SK-N-SH treated with all-trans-retinoic acid at 6 μM for 48 hours (cell line): ENCODE results near the gene STK40.

ENCODE experiments used
- ATAC-seq: fragments of 200-7000 bp; cut with Tn5 transposase; 3 replicates; pipeline ENCODE4 v1.9.1; 2020; ENCODE audit warnings: mild to moderate bottlenecking, moderate library complexity
- ARNTL ChIP-seq: fragments of 450-650 bp; formaldehyde crosslinking; IDR thresholded peaks from 2 replicates; pipeline ENCODE4 v1.5.0; 2020; ENCODE audit warnings: low read depth, mild to moderate bottlenecking, moderate library complexity, borderline replicate concordance
- BACH2 ChIP-seq: fragments of 250-450 bp; sonication (Bioruptor Pico); IDR thresholded peaks from 2 replicates; pipeline ENCODE4 v1.9.0; 2021; ENCODE audit warnings: mild to moderate bottlenecking, borderline replicate concordance
- CSDC2 ChIP-seq: fragments of 250-450 bp; sonication (Bioruptor Pico); IDR thresholded peaks from 2 replicates; pipeline ENCODE4 v1.5.0; 2020; ENCODE audit warnings: mild to moderate bottlenecking, moderate library complexity
- CSRNP3 ChIP-seq: fragments of 250-450 bp; sonication (Bioruptor Pico); IDR thresholded peaks from 2 replicates; pipeline ENCODE4 v1.5.1; 2021; ENCODE audit warnings: mild to moderate bottlenecking, moderate library complexity
- ESRRG ChIP-seq: fragments of 250-450 bp; sonication (Bioruptor Pico); IDR thresholded peaks from 2 replicates; pipeline ENCODE4 v1.6.1; 2021; ENCODE audit warnings: mild to moderate bottlenecking
- GLIS3 ChIP-seq: fragments of 250-450 bp; sonication (Bioruptor Pico); IDR thresholded peaks from 2 replicates; pipeline ENCODE4 v1.5.0; 2020; ENCODE audit warnings: mild to moderate bottlenecking, moderate library complexity
- ISL1 ChIP-seq: fragments of 250-450 bp; sonication (Bioruptor Pico); IDR thresholded peaks from 2 replicates; pipeline ENCODE4 v2.1.2; 2022; ENCODE audit warnings: mild to moderate bottlenecking, moderate library complexity
- PPARA ChIP-seq: fragments of 250-450 bp; sonication (Bioruptor Pico); IDR thresholded peaks from 2 replicates; pipeline ENCODE4 v1.5.0; 2020; ENCODE audit warnings: mild to moderate bottlenecking, borderline replicate concordance
- RARB ChIP-seq: fragments of 250-450 bp; sonication (Bioruptor Pico); IDR thresholded peaks from 2 replicates; pipeline ENCODE4 v1.8.0; 2021; ENCODE audit warnings: mild to moderate bottlenecking, moderate library complexity
- SNAI2 ChIP-seq: fragments of 250-450 bp; sonication (Bioruptor Pico); IDR thresholded peaks from 2 replicates; pipeline ENCODE4 v1.5.0; 2020; ENCODE audit warnings: mild to moderate bottlenecking, moderate library complexity
- TCF4 ChIP-seq: fragments of 250-450 bp; sonication (Bioruptor Pico); IDR thresholded peaks from 2 replicates; pipeline ENCODE4 v1.8.0; 2021; ENCODE audit warnings: mild to moderate bottlenecking, moderate library complexity, borderline replicate concordance
- TOX ChIP-seq: fragments of 250-450 bp; sonication (Bioruptor Pico); IDR thresholded peaks from 2 replicates; pipeline ENCODE4 v1.8.0; 2021; ENCODE audit warnings: mild to moderate bottlenecking, moderate library complexity, borderline replicate concordance
- ZC3H10 ChIP-seq: fragments of 250-450 bp; sonication (Bioruptor Pico); IDR thresholded peaks from 2 replicates; pipeline ENCODE4 v1.5.1; 2021; ENCODE audit warnings: mild to moderate bottlenecking, moderate library complexity
- ZFP3 ChIP-seq: fragments of 250-450 bp; sonication (Bioruptor Pico); IDR thresholded peaks from 2 replicates; pipeline ENCODE4 v1.5.0; 2020; ENCODE audit warnings: mild to moderate bottlenecking, moderate library complexity
- ZFP30 ChIP-seq: fragments of 450-650 bp; formaldehyde crosslinking; IDR thresholded peaks from 2 replicates; pipeline ENCODE4 v1.5.0; 2022; ENCODE audit warnings: mild to moderate bottlenecking, moderate library complexity
- ZNF565 ChIP-seq: fragments of 450-650 bp; formaldehyde crosslinking; conservative IDR thresholded peaks from 2 replicates; pipeline ENCODE4 v1.5.0; 2020; ENCODE audit warnings: low read depth, mild to moderate bottlenecking, moderate library complexity
- ZNF70 ChIP-seq: fragments of 450-650 bp; formaldehyde crosslinking; IDR thresholded peaks from 2 replicates; pipeline ENCODE4 v1.5.0; 2020; ENCODE audit warnings: mild to moderate bottlenecking, moderate library complexity
- ZNF8 ChIP-seq: fragments of 450-650 bp; formaldehyde crosslinking; IDR thresholded peaks from 2 replicates; pipeline ENCODE4 v1.5.0; 2020; ENCODE audit warnings: mild to moderate bottlenecking, moderate library complexity
- TF ChIP-seq, protein P1 (sequence below): fragments of 250-450 bp; sonication (Bioruptor Pico); IDR thresholded peaks from 2 replicates; pipeline ENCODE4 v1.5.0; 2020; ENCODE audit warnings: mild to moderate bottlenecking, moderate library complexity
- TF ChIP-seq, protein P2 (sequence below): fragments of 250-450 bp; sonication (Bioruptor Pico); IDR thresholded peaks from 2 replicates; pipeline ENCODE4 v1.5.1; 2020; ENCODE audit warnings: low read depth, mild to moderate bottlenecking, moderate library complexity
- TF ChIP-seq, protein P3 (sequence below): fragments of 250-450 bp; sonication (Bioruptor Pico); IDR thresholded peaks from 2 replicates; pipeline ENCODE4 v1.8.0; 2020; ENCODE audit warnings: mild to moderate bottlenecking, moderate library complexity, borderline replicate concordance

STK40 gene

DNA sequence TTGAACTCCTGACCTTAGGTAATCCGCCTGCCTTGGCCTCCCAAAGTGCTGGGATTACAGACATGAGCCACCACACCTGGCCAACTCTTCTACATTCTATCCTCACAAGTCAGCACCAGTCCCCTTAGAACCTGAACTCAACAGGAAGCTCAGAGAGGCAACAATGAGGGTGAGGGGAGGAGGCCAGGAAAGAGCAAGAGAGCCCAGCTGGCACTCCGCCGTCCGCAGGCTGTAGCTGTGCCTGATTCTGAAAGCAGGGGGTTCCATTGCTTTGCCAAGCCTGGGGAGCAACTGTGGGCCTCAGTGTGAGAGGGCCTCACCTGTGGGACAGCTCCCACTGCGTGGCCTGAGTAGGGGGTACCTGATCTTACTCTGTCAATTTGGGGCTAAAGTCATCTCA is 18.7 kb downstream of the STK40 start:
- no peak for TF ChIP-seq TCF4 (CRISPR knock-in tag)
- TF ChIP-seq, protein P1, sequence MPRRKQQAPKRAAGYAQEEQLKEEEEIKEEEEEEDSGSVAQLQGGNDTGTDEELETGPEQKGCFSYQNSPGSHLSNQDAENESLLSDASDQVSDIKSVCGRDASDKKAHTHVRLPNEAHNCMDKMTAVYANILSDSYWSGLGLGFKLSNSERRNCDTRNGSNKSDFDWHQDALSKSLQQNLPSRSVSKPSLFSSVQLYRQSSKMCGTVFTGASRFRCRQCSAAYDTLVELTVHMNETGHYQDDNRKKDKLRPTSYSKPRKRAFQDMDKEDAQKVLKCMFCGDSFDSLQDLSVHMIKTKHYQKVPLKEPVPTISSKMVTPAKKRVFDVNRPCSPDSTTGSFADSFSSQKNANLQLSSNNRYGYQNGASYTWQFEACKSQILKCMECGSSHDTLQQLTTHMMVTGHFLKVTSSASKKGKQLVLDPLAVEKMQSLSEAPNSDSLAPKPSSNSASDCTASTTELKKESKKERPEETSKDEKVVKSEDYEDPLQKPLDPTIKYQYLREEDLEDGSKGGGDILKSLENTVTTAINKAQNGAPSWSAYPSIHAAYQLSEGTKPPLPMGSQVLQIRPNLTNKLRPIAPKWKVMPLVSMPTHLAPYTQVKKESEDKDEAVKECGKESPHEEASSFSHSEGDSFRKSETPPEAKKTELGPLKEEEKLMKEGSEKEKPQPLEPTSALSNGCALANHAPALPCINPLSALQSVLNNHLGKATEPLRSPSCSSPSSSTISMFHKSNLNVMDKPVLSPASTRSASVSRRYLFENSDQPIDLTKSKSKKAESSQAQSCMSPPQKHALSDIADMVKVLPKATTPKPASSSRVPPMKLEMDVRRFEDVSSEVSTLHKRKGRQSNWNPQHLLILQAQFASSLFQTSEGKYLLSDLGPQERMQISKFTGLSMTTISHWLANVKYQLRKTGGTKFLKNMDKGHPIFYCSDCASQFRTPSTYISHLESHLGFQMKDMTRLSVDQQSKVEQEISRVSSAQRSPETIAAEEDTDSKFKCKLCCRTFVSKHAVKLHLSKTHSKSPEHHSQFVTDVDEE (CRISPR knock-in tag): no peak
- TF ChIP-seq ISL1: no peak
- no peak for TF ChIP-seq BACH2
- no peak for TF ChIP-seq ZC3H10 (CRISPR knock-in tag)
- TF ChIP-seq, protein P2, sequence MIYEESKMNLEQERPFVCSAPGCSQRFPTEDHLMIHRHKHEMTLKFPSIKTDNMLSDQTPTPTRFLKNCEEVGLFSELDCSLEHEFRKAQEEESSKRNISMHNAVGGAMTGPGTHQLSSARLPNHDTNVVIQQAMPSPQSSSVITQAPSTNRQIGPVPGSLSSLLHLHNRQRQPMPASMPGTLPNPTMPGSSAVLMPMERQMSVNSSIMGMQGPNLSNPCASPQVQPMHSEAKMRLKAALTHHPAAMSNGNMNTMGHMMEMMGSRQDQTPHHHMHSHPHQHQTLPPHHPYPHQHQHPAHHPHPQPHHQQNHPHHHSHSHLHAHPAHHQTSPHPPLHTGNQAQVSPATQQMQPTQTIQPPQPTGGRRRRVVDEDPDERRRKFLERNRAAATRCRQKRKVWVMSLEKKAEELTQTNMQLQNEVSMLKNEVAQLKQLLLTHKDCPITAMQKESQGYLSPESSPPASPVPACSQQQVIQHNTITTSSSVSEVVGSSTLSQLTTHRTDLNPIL (CRISPR knock-in tag): no peak
- TF ChIP-seq ZNF8 (CRISPR knock-in tag): no peak
- TF ChIP-seq ZNF70 (CRISPR knock-in tag): no peak
- no peak for TF ChIP-seq GLIS3
- TF ChIP-seq CSDC2: no peak
- no peak for TF ChIP-seq SNAI2 (CRISPR knock-in tag)
- no peak for TF ChIP-seq RARB (CRISPR knock-in tag)
- no peak for TF ChIP-seq TOX
- no peak for TF ChIP-seq ZFP30 (CRISPR knock-in tag)
- no peak for ATAC-seq

DNA sequence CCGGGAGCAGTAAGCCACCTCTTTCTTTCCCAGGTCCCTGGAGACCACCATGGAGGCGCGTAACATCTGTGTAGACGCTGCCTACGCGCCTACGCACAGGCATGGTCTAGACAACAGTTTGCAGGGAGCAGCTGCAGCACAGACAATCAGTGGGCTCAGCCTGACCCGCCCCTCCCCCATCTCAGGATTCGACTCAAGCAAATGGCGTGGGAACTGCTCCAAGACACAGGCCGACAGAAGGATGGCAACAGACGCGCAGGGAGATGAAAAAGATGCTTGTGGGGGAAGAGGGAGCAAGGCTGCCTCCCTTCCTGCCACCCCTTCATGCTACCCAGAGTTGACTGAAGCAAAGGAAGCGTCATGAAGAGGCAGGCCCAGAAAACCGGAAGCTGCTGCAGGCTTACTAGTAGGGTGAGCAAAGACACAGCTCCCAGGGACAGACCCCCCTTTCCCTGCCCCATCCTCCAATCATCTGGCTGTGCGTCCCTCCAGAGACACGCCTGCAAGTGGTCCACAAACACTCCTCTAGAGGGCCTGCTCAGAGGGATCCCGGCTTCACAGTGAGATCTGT is 19.5 kb downstream of the STK40 start:
- peak; percentile 55 for ATAC-seq
- no peak for TF ChIP-seq ARNTL (CRISPR knock-in tag)
- TF ChIP-seq TCF4 (CRISPR knock-in tag): 0 out of 2 replicates have a peak, but pooled peaks have one; percentile 13
- TF ChIP-seq GLIS3: no peak
- no peak for TF ChIP-seq BACH2

DNA sequence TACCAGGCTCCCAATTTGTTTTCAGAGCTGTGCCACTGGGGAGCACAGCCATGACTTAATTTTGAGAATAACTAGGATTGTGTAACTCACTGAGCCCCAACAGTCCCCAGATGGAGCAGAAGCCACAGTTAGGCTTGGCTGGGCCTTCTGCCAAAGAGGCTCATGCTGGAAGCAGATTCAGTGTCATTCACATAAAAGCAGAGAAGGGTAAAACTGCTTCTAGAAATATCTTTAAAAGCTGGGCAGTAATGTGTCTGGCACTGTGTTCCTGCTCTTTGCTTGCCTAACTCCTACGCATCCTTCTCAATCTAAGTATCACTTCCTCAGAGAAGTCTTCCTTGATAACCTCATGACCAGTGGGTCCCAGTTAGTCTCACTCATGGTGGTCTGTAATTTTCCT is 20.3 kb downstream of the STK40 start:
- TF ChIP-seq ZFP3 (CRISPR knock-in tag) (peak; percentile 99), ZNF565 (CRISPR knock-in tag) (no peak)

DNA sequence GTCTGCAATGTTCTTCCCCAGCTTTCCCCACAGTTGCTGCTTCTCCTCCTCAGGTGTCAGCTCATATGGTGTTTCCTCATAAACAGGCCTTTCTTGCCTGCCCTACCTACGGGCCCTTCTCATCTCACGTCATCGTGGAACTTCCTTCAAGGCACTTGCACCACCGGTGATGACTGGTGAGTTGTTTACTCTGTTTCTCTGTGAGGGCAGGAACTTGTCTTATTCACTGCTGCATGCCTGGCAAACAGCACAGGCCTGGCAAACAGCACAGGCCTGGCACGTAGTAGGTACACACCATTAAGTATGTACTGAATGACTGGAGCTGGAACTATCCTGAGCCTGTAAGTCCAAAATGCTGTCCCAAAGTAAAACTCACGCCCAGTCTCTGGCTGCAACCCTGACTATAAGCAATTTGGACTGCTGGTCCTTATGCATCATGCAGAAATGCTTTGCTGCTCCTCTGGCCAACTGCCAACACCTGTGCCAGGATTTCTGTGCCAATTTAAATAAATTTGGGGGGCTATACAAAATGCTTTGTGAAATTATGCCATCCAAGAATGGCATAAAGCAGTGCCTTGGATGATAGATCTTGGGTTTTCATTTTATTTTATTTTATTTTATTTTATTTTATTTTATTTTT is 25.7 kb downstream of the STK40 start:
- no peak for ATAC-seq
- no peak for TF ChIP-seq CSRNP3 (CRISPR knock-in tag)
- TF ChIP-seq ZNF8 (CRISPR knock-in tag): no peak
- no peak for TF ChIP-seq ZNF565 (CRISPR knock-in tag)
- TF ChIP-seq CSDC2: no peak
- no peak for TF ChIP-seq GLIS3
- no peak for TF ChIP-seq PPARA (CRISPR knock-in tag)
- no peak for TF ChIP-seq TCF4 (CRISPR knock-in tag)
- no peak for TF ChIP-seq ZNF70 (CRISPR knock-in tag)
- TF ChIP-seq, protein P3, sequence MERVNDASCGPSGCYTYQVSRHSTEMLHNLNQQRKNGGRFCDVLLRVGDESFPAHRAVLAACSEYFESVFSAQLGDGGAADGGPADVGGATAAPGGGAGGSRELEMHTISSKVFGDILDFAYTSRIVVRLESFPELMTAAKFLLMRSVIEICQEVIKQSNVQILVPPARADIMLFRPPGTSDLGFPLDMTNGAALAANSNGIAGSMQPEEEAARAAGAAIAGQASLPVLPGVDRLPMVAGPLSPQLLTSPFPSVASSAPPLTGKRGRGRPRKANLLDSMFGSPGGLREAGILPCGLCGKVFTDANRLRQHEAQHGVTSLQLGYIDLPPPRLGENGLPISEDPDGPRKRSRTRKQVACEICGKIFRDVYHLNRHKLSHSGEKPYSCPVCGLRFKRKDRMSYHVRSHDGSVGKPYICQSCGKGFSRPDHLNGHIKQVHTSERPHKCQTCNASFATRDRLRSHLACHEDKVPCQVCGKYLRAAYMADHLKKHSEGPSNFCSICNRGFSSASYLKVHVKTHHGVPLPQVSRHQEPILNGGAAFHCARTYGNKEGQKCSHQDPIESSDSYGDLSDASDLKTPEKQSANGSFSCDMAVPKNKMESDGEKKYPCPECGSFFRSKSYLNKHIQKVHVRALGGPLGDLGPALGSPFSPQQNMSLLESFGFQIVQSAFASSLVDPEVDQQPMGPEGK (CRISPR knock-in tag): no peak
- no peak for TF ChIP-seq TOX
- TF ChIP-seq ESRRG (CRISPR knock-in tag): no peak
- TF ChIP-seq ZFP3 (CRISPR knock-in tag): no peak

More for the DNA sequence above, 20.3 kb downstream of the STK40 start:
- ATAC-seq: peak; percentile 17; the same call in 2 of the 3 replicates
